Stimulated activated CD8-positive, alpha-beta memory T cell treated with anti-CD3 and anti-CD28 coated beads, Interleukin-12 subunit alpha, Interleukin-12 subunit beta, amount 100 ng/mL, for 4 hours (primary cell): ENCODE measurements around the gene PTPRG.

ENCODE experiments used
- DNase-seq: peaks from one replicate; pipeline ENCODE4 v3.0.0-alpha.2; 2020; ENCODE audit warnings: low read depth

PTPRG gene

GRCh38 chr3:62057339-62058047, 496.1 kb downstream of the PTPRG start:
- no peak for DNase-seq

GRCh38 chr3:62065985-62066693, 504.8 kb downstream of the PTPRG start:
- DNase-seq = no peak

GRCh38 chr3:62068337-62068736, 507.0 kb downstream of the PTPRG start:
- no peak for DNase-seq

- DNase-seq = no peak
These were observed 509.5 kb downstream of the PTPRG start for GRCh38 chr3:62070891-62071290.

GRCh38 chr3:62073038-62073437, 511.7 kb downstream of the PTPRG start:
- no peak for DNase-seq

- no peak for DNase-seq
These were observed 523.2 kb downstream of the PTPRG start for GRCh38 chr3:62084558-62084957.

GRCh38 chr3:62088472-62089104, 527.2 kb downstream of the PTPRG start:
- no peak for DNase-seq

- no peak for DNase-seq
These were observed 528.7 kb downstream of the PTPRG start for GRCh38 chr3:62090066-62090465.

- no peak for DNase-seq
These were observed 529.1 kb downstream of the PTPRG start for GRCh38 chr3:62090519-62090918.

- no peak for DNase-seq
These were observed 531.7 kb downstream of the PTPRG start for GRCh38 chr3:62093025-62093424.

- DNase-seq = no peak
These were observed 533.1 kb downstream of the PTPRG start for GRCh38 chr3:62094461-62094860.

GRCh38 chr3:62095080-62095479, 533.7 kb downstream of the PTPRG start:
- no peak for DNase-seq

GRCh38 chr3:62095756-62096155, 534.4 kb downstream of the PTPRG start:
- DNase-seq = no peak

- DNase-seq = no peak
These were observed 535.1 kb downstream of the PTPRG start for GRCh38 chr3:62096521-62096920.

GRCh38 chr3:62097121-62097520, 535.8 kb downstream of the PTPRG start:
- no peak for DNase-seq

- DNase-seq = no peak
These were observed 537.4 kb downstream of the PTPRG start for GRCh38 chr3:62098646-62099365.

- DNase-seq = no peak
These were observed 539.1 kb downstream of the PTPRG start for GRCh38 chr3:62100282-62100989.

GRCh38 chr3:62101488-62101887, 540.1 kb downstream of the PTPRG start:
- DNase-seq = no peak

- no peak for DNase-seq
These were observed 542.2 kb downstream of the PTPRG start for GRCh38 chr3:62103531-62103930.

GRCh38 chr3:62109534-62109933, 548.2 kb downstream of the PTPRG start:
- DNase-seq = no peak

- no peak for DNase-seq
These were observed 549.3 kb downstream of the PTPRG start for GRCh38 chr3:62110443-62111225.
